H1 (cell line): ENCODE measurements around the gene ST3GAL2. TPM values are rescaled to one million over a fixed set of nuclear protein-coding genes. Genes with fewer than 3 reads are reported as not detected.

ENCODE experiments used
- CTCF ChIA-PET: fragments of 300-600 bp; sonication (Branson Sonifier 250); formaldehyde crosslinking; loops from one replicate; lab custom pipeline; 2021; ENCODE audit not compliant: partially characterized antibody; lab: Charles Lee
- POLR2A ChIA-PET: fragments of 300-600 bp; sonication (Branson Sonifier 250); formaldehyde crosslinking; loops from one replicate; lab custom pipeline; 2021; ENCODE audit warnings: inconsistent platforms; ENCODE audit not compliant: partially characterized antibody; lab: Charles Lee
- DNase-seq, 2 experiments: peaks; one replicate each; pipeline versions ENCODE4 v3.0.0 to v3.0.0-alpha.2; 2010 to 2022; ENCODE audit warnings: low spot score in 2 of 2, low read depth in 1 of 2, mixed read lengths in 1 of 2
- FAIRE-seq: peaks from 2 replicates; lab custom pipeline; 2011; peaks lifted over from hg19 to GRCh38; lab: Jason Lieb, UNC
- H2AFZ ChIP-seq: 2 replicates; pipeline ENCODE4 v1.8.1; 2012; ENCODE audit warnings: low read length, inconsistent platforms
- H2AK5ac ChIP-seq: 2 replicates; pipeline ENCODE4 v1.6.1; 2013; ENCODE audit warnings: low read depth, low read length
- H2BK120ac ChIP-seq: replicated peaks from 2 replicates; pipeline ENCODE3; 2013; ENCODE audit warnings: low read depth, low read length, inconsistent platforms
- H2BK12ac ChIP-seq: 2 replicates; pipeline ENCODE4 v1.6.1; 2013; ENCODE audit warnings: low read depth, low read length
- H2BK15ac ChIP-seq: 2 replicates; pipeline ENCODE4 v1.6.1; 2013; ENCODE audit warnings: low read length
- H2BK20ac ChIP-seq: 2 replicates; pipeline ENCODE4 v1.6.1; 2013; ENCODE audit warnings: low read length
- H2BK5ac ChIP-seq: 2 replicates; pipeline ENCODE4 v1.6.1; 2013; ENCODE audit warnings: low read depth, low read length
- H3K14ac ChIP-seq: 2 replicates; pipeline ENCODE4 v1.6.1; 2013; ENCODE audit warnings: inconsistent platforms; ENCODE audit not compliant: insufficient read length
- H3K18ac ChIP-seq: 2 replicates; pipeline ENCODE4 v1.6.1; 2013; ENCODE audit warnings: low read length; ENCODE audit errors: extremely low read depth
- H3K23ac ChIP-seq: 2 replicates; pipeline ENCODE4 v1.6.1; 2013; ENCODE audit warnings: inconsistent platforms; ENCODE audit not compliant: insufficient read length
- H3K23me2 ChIP-seq: 2 replicates; pipeline ENCODE4 v1.6.1; 2013; ENCODE audit warnings: low read depth, low read length
- H3K27ac ChIP-seq: 2 replicates; pipeline ENCODE4 v1.6.1; 2011; ENCODE audit warnings: low read depth, low read length, inconsistent platforms
- H3K27me3 ChIP-seq, 4 experiments: replicated peaks in 1 of 4; 1 replicate in 1 of 4; 2 replicates in 3 of 4; pipeline versions ENCODE4 v1.6.1 to v1.8.1; 2011 to 2013; ENCODE audit warnings: low read length in 3 of 4, mild to moderate bottlenecking in 3 of 4, inconsistent platforms in 2 of 4, mixed read lengths in 2 of 4, moderate library complexity in 1 of 4; ENCODE audit not compliant: control insufficient read depth in 3 of 4, insufficient read depth in 3 of 4; ENCODE audit errors: extremely low read depth in 1 of 4
- H3K36me3 ChIP-seq, 4 experiments: 2 replicates each; pipeline versions ENCODE4 v1.6.1 to v1.8.1; 2011 to 2013; ENCODE audit warnings: mild to moderate bottlenecking in 4 of 4, low read length in 3 of 4, moderate library complexity in 2 of 4, control low read depth in 1 of 4, inconsistent platforms in 1 of 4; ENCODE audit not compliant: insufficient read depth in 4 of 4, control insufficient read depth in 2 of 4
- H3K4ac ChIP-seq: replicated peaks from 2 replicates; pipeline ENCODE3; 2013; ENCODE audit warnings: low read length, low read depth, mixed read lengths, inconsistent platforms; ENCODE audit not compliant: insufficient read length
- H3K4me1 ChIP-seq, 4 experiments: replicated peaks in 1 of 4; 1 replicate in 1 of 4; 2 replicates in 3 of 4; pipeline versions ENCODE4 v1.6.1 to v1.8.1; 2011 to 2013; ENCODE audit warnings: low read length in 3 of 4, inconsistent platforms in 2 of 4, mixed read lengths in 1 of 4; ENCODE audit not compliant: insufficient read depth in 4 of 4, control insufficient read depth in 3 of 4
- H3K4me2 ChIP-seq, 2 experiments: 2 replicates each; pipeline versions ENCODE4 v1.6.1 to v1.8.1; 2011 to 2013; ENCODE audit warnings: low read depth in 2 of 2, low read length in 2 of 2, control low read depth in 1 of 2, inconsistent platforms in 1 of 2, mild to moderate bottlenecking in 1 of 2; ENCODE audit not compliant: insufficient read depth in 1 of 2
- H3K4me3 ChIP-seq, 4 experiments: fragments of 200-600, 300-600 bp in 1 of 4; sonication (generic), shearing (Covaris generic), sonication (Bioruptor Twin) in 1 of 4; 2 replicates each; pipeline versions ENCODE4 v1.5.1 to v1.8.1; 2011 to 2016; ENCODE audit warnings: low read length in 4 of 4, low read depth in 3 of 4, control low read depth in 2 of 4, inconsistent platforms in 2 of 4, mild to moderate bottlenecking in 2 of 4, mixed read lengths in 1 of 4, moderate library complexity in 1 of 4; ENCODE audit not compliant: insufficient read depth in 2 of 4; ENCODE audit errors: extremely low read depth in 1 of 4
- H3K56ac ChIP-seq: replicated peaks from 2 replicates; pipeline ENCODE3; 2013; ENCODE audit warnings: low read depth, mild to moderate bottlenecking, mixed read lengths, low read length, inconsistent platforms; ENCODE audit not compliant: insufficient read length
- H3K79me1 ChIP-seq: 2 replicates; pipeline ENCODE4 v1.6.1; 2013; ENCODE audit warnings: low read depth, low read length, control low read depth
- H3K79me2 ChIP-seq, 2 experiments: 2 replicates each; pipeline versions ENCODE4 v1.6.1 to v1.8.1; 2012 to 2013; ENCODE audit warnings: low read length in 2 of 2, mild to moderate bottlenecking in 2 of 2, inconsistent platforms in 1 of 2; ENCODE audit not compliant: insufficient read depth in 2 of 2, control insufficient read depth in 1 of 2
- H3K9ac ChIP-seq, 4 experiments: replicated peaks in 1 of 4; 1 replicate in 1 of 4; 2 replicates in 3 of 4; pipeline versions ENCODE4 v1.6.1 to v1.8.1; 2011 to 2013; ENCODE audit warnings: low read depth in 3 of 4, low read length in 3 of 4, control low read depth in 2 of 4, mild to moderate bottlenecking in 2 of 4, moderate library complexity in 2 of 4, inconsistent platforms in 1 of 4; ENCODE audit errors: extremely low read depth in 1 of 4
- H3K9me3 ChIP-seq, 2 experiments: 2 replicates each; pipeline versions ENCODE4 v1.6.1 to v1.8.1; 2012 to 2013; ENCODE audit warnings: mild to moderate bottlenecking in 2 of 2, moderate library complexity in 2 of 2, control low read depth in 1 of 2, inconsistent platforms in 1 of 2, low read depth in 1 of 2, low read length in 1 of 2, mixed read lengths in 1 of 2; ENCODE audit not compliant: insufficient read depth in 2 of 2
- H4K20me1 ChIP-seq, 2 experiments: replicated peaks in 1 of 2; 2 replicates each; pipeline versions ENCODE3 to v1.8.1; 2011 to 2013; ENCODE audit warnings: inconsistent platforms in 2 of 2, low read length in 2 of 2, mild to moderate bottlenecking in 1 of 2; ENCODE audit not compliant: insufficient read depth in 2 of 2, control insufficient read depth in 1 of 2
- H4K5ac ChIP-seq: 2 replicates; pipeline ENCODE4 v1.6.1; 2013; ENCODE audit warnings: low read length, low read depth, mixed read lengths, inconsistent platforms; ENCODE audit not compliant: insufficient read length
- H4K8ac ChIP-seq: 2 replicates; pipeline ENCODE4 v1.8.0; 2013; ENCODE audit warnings: mild to moderate bottlenecking, moderate library complexity, low read length, inconsistent platforms; ENCODE audit not compliant: insufficient read depth; ENCODE audit errors: extremely low read depth
- H4K91ac ChIP-seq: replicated peaks from 2 replicates; pipeline ENCODE3; 2013; ENCODE audit warnings: low read length, mixed read lengths, inconsistent platforms; ENCODE audit not compliant: insufficient read length
- ATF2 ChIP-seq: IDR thresholded peaks from 2 replicates; pipeline ENCODE4 v1.6.1; 2012; ENCODE audit warnings: low read length, inconsistent platforms
- CTBP2 ChIP-seq: IDR thresholded peaks from 2 replicates; pipeline ENCODE4 v1.7.0; 2011; ENCODE audit warnings: borderline replicate concordance, mild to moderate bottlenecking, moderate library complexity, mixed read lengths, low read length; ENCODE audit not compliant: insufficient read depth, insufficient read length
- EP300 ChIP-seq, 2 experiments: IDR thresholded peaks; 1 replicate in 1 of 2; 2 replicates in 1 of 2; pipeline ENCODE4 v1.6.1; 2011 to 2012; ENCODE audit warnings: low read depth in 2 of 2, low read length in 2 of 2, mild to moderate bottlenecking in 2 of 2, borderline replicate concordance in 1 of 2, inconsistent platforms in 1 of 2, moderate library complexity in 1 of 2
- HDAC2 ChIP-seq, 2 experiments: fragments of 300-600 bp in 1 of 2; sonication (generic) in 1 of 2; IDR thresholded peaks; 2 replicates each; pipeline ENCODE4 v1.6.1; 2011 to 2012; ENCODE audit warnings: low read depth in 2 of 2, low read length in 2 of 2, mild to moderate bottlenecking in 2 of 2, moderate library complexity in 2 of 2, borderline replicate concordance in 1 of 2, inconsistent platforms in 1 of 2
- KDM4A ChIP-seq: IDR thresholded peaks from one replicate; pipeline ENCODE4 v1.7.1; 2012; ENCODE audit warnings: low read depth, mild to moderate bottlenecking, moderate library complexity, low read length, inconsistent platforms; ENCODE audit not compliant: severe bottlenecking
- MAFK ChIP-seq: IDR thresholded peaks from 2 replicates; pipeline ENCODE4 v1.6.1; 2012; ENCODE audit warnings: low read depth, mild to moderate bottlenecking, improper control_type of control experiment, low read length
- RAD21 ChIP-seq, 2 experiments: IDR thresholded peaks in 1 of 2; conservative IDR thresholded peaks in 1 of 2; 2 replicates each; pipeline ENCODE4 v1.6.1; 2011; ENCODE audit warnings: low read depth in 2 of 2, low read length in 2 of 2, improper control_type of control experiment in 1 of 2, inconsistent platforms in 1 of 2, mild to moderate bottlenecking in 1 of 2, moderate library complexity in 1 of 2
- SAP30 ChIP-seq: fragments of 300-600 bp; sonication (generic); IDR thresholded peaks from 2 replicates; pipeline ENCODE4 v1.7.1; 2012; ENCODE audit warnings: low read length, moderate library complexity, mild to moderate bottlenecking, inconsistent platforms; ENCODE audit not compliant: insufficient read depth, insufficient replicate concordance
- SP1 ChIP-seq: IDR thresholded peaks from 2 replicates; pipeline ENCODE4 v1.6.1; 2011; ENCODE audit warnings: low read depth, low read length
- WGBS, 2 experiments: shearing (Covaris generic) in 1 of 2; methylation state at CpG; one replicate each; pipeline versions ENCODE4 v1.1.6 to v1.1.7; 2013 to 2015; ENCODE audit warnings: low lambda C conversion rate in 2 of 2, mixed read lengths in 2 of 2, inconsistent platforms in 1 of 2, low coverage in 1 of 2, missing lambda C conversion rate in 1 of 2; ENCODE audit not compliant: insufficient replicate concordance in 2 of 2, insufficient coverage in 1 of 2, insufficient read length in 1 of 2; ENCODE audit errors: extremely low coverage in 1 of 2, missing lambda C conversion rate in 1 of 2; 5-methylcytosine and 5-hydroxymethylcytosine counted together
- polyA plus RNA-seq, 7 experiments: library from polyadenylated mRNA; depleted of rRNA in 3 of 7; stranded (reverse) in 5 of 7; unstranded in 2 of 7; fragments of >200 nt in 5 of 7; fragments of 200-250 nt in 2 of 7; gene quantifications; 1 replicate in 5 of 7; 2 replicates in 1 of 7; 4 replicates in 1 of 7; pipeline versions ENCODE4 v1.2.1 to v1.2.3, GENCODE V29; 2011 to 2013; ENCODE audit warnings: missing spikeins in 2 of 7, mixed read lengths in 2 of 7
- total RNA-seq: library from RNA; stranded (reverse); fragmentation: NEBNext Ultra II Directional; extraction: Animal tissue kit (Norgen Biotek cat#: 25700); gene quantifications from 2 replicates; pipeline ENCODE4 v1.2.1, GENCODE V29; 2021

The ST3GAL2 gene
- total and polyA plus RNA-seq, 2 of the 8 experiments (the other 6 are each of a cell fraction or from before 2014, with no cell fraction given) = 14.4 to 39.7 TPM

GRCh38 chr16:70441406-70441990, 2.6 kb upstream of the ST3GAL2 start:
- POLR2A ChIA-PET = interaction anchor here (0.6 to 3.6 kb wide), 3 partner anchors 12 to 914 kb away, joined by 3 to 18 read pairs (median 17); partner anchors contain the start of gene FCSK
- WGBS, 2 experiments = 87% methylated on average over 8 of the region's 8 CpGs; no CpG with 5 or more reads in 1 of the 2 experiments
- TF ChIP-seq ATF2 (no peak), KDM4A (no peak), EP300 (IDR thresholded peaks at IDR 0.05; ENCODE audit: borderline replicate concordance in 1 of 2, low read depth in 2 of 2, low read length in 2 of 2) (no peak), CTBP2 (no peak), RAD21 (IDR thresholded peaks at IDR 0.05 in 1 of 2, conservative IDR thresholded peaks at IDR 0.05 in 1 of 2; ENCODE audit: low read depth in 2 of 2, low read length in 2 of 2) (no peak), SAP30 (no peak), SP1 (no peak), HDAC2 (IDR thresholded peaks at IDR 0.05; ENCODE audit: borderline replicate concordance in 1 of 2, low read depth in 2 of 2, low read length in 2 of 2) (no peak), MAFK (no peak)

More at GRCh38 chr16:70441406-70441990, 2.6 kb upstream of the ST3GAL2 start:
- no peak overlapping the region for H4K5ac ChIP-seq
- CTCF ChIA-PET = interaction anchor here (0.5 to 2.6 kb wide), 8 partner anchors 8 to 581 kb away, joined by 3 to 10 read pairs (median 3); no protein-coding TSS in a partner anchor
- H3K4me3 ChIP-seq = no peak overlapping the region
- H4K20me1 ChIP-seq = no peaks in the 10 kb centered on the region
- no peak overlapping the region for H2BK12ac ChIP-seq
- no peak overlapping the region for H4K91ac ChIP-seq
- no peaks in the 10 kb centered on the region for H3K9me3 ChIP-seq
- H3K14ac ChIP-seq = no peak overlapping the region
- FAIRE-seq (no peak), DNase-seq (no peak)
- H3K9ac ChIP-seq = no peak overlapping the region
- H4K8ac ChIP-seq = no peak overlapping the region
- H2BK15ac ChIP-seq = no peak overlapping the region
- H2BK20ac ChIP-seq = no peak overlapping the region
- no peak overlapping the region for H2AFZ ChIP-seq
- H2BK120ac ChIP-seq = no peak overlapping the region
- H3K4me2 ChIP-seq = no peak overlapping the region
- H2AK5ac ChIP-seq = no peak overlapping the region
- H3K18ac ChIP-seq = no peak overlapping the region
- H3K79me1 ChIP-seq = 0 out of 2 replicates have a peak, but pooled peaks cover 7% of the 10 kb centered on the region
- no peak overlapping the region for H3K23ac ChIP-seq
- H3K4me1 ChIP-seq = peaks cover 4 to 22% (median 14%) of the 10 kb centered on the region in 4 experiments
- no peaks in the 10 kb centered on the region for H3K36me3 ChIP-seq
- peaks cover 0 to 19% of the 10 kb centered on the region in 2 experiments; a peak in 2 of 4 replicates for H3K79me2 ChIP-seq
- H3K56ac ChIP-seq = no peak overlapping the region
- H3K23me2 ChIP-seq = peaks cover 11% of the 10 kb centered on the region
- H2BK5ac ChIP-seq = no peak overlapping the region
- no peak overlapping the region for H3K4ac ChIP-seq
- no peak overlapping the region for H3K27ac ChIP-seq
- H3K27me3 ChIP-seq = no peaks in the 10 kb centered on the region
